OCI-M1 (cell line): ENCODE results near the gene TNRC6A.
"Not testable (repeated sequence)": the region's sequence is repeated elsewhere in the genome, so short reads cannot be mapped to it uniquely, and the experiment has no call there.

Experiments
- DNase-seq: peaks from one replicate; lab custom pipeline; 2025; lab: John Stamatoyannopoulos, UW

Gene TNRC6A

GRCh38 chr16:24845726-24846547, 116.5 kb downstream of the TNRC6A start, which contains the start of gene SLC5A11:
TSS of gene SLC5A11 (plus strand) at chr16:24845963. CDS start at chr16:24858644, 12,681 bp downstream.
- no peak for DNase-seq

GRCh38 chr16:24846548-24847357, 117.3 kb downstream of the TNRC6A start:
- no peak for DNase-seq

- DNase-seq = no peak
These were observed 117.9 kb downstream of the TNRC6A start for GRCh38 chr16:24847358-24847664.

GRCh38 chr16:24848065-24848464, 118.6 kb downstream of the TNRC6A start:
- DNase-seq = no peak

DNA sequence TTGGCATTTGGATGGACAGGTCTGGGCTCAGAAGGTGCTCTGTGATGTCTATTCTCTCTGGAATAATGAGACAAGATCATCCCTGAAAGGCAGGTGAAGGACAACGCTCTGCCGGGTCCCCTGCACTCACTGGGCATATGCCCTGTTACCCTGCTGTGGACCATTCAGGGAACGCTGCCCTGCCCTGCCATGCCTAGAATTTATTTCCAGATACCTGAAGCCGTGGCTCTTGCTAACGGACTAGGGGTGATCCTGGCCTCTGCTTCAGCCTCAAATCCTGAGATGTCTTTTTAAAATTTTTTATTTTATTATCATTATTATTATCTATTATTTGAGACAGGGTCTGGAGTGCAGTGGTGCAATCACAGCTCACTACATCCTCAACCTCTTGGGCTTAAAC, 120.2 kb downstream of the TNRC6A start:
- no peak for DNase-seq

DNA sequence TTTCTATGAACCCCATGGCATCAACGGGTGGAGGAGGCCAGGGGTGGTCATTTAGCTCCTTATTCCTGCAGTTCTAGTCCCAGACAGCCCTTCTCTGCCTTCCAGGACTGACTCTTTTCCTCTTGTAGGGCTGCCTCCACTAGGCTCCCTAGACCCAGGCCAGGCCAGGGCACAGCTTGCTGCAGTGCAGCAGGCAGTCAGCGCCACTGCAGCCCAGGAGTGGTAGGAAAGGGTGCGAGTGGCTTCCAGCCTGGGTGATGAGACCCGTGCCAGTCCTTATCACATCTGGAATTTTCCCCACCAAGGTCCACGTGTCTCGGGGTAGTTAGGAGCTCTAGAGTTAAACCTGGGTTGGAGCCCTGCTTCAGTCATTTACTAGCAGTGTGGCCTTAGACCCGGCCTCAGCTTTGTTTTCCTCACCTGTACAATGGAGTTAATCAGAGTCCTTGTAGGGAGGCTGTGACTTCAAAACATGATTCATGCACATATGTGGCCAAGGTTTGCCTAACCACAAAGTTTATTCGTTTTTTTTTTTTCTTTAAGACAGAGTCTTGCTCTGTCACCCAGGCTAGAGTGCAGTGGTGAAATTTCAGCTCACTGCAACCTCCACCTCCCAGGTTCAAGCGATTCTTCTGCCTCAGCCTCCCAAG, 121.0 kb downstream of the TNRC6A start:
- no peak for DNase-seq

- DNase-seq = no peak
These were observed 122.2 kb downstream of the TNRC6A start for GRCh38 chr16:24851700-24852099.

DNA sequence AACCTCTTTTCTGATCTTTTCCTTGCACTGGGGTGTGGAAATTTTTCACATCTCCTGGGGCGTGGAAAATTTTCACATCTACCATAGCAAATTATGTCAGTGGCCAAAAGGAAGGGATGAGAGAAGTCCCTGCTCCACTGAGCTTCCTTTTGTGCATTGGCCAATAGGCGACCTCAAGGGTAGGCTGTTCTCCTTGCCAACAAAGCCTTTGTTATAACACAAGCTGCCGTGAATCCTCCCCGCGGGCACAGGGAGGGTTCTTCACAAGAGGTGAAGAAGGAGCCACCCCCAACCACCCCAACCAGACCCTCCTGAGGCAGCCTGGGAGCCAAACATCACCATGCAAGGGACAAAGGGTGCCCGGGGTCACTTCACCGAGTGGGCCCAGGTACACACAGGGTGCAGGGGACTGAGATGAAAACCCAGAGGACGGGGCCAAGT, 122.8 kb downstream of the TNRC6A start:
- DNase-seq = no peak

DNA sequence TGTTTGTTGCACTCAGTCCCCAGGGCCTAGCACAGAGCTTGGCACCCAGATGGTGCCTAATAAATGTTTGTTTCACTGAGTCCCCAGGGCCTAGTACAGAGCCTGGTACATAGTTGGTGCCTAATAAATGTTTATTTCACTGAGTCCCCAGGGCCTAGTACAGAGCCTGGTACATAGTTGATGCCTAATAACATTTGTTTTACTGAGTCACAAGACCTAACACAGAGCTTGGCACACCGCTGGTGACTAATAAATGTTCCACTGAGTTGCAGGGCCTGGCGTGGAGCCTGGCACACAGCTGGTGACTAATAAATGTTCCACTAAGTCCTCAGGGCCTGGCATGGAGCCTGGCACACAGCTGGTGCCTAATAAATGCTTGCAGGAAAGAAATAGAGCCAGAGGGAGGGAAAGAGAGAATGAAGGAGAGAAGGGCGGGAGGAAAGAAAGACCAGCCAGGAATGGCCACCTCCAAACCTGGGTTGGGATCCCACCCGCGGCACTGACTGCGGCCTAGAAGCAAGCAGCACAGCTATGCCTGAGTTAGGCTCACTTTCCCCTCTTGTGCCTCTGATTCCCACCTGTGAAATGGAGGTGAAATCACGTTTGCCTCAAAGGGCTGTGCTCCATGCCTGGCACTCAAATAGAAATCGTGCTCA, 123.8 kb downstream of the TNRC6A start:
- no peak for DNase-seq

GRCh38 chr16:24853830-24854229, 124.4 kb downstream of the TNRC6A start:
- DNase-seq = no peak

DNA sequence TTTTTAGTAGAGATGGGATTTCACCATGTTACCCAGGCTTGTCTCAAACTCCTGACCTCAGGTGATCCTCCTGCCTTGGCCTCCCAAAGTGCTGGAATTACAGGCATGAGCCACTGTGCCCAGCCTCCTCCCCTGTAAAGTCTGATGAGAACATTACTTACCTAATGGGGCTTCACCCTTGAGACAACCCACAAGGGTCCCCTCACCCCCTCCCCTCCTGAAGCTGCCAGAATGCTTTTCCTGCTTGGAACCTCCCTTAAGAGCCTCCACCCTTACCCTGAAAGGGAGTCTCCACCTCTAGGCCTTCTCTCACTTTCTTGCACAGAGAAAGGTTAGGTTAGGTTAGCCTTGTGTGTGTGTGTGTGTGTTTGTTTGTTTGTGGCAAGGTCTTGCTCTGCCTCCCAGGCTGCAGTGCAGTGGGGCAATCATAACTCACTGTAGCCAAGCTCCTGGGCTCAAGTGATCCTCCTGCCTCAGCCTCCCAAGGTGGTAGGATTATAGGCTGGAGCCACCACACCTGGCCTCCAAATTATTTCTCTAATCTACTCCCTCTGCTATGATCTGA, 125.2 kb downstream of the TNRC6A start:
- DNase-seq = no peak

- no peak for DNase-seq
These were observed 126.2 kb downstream of the TNRC6A start for GRCh38 chr16:24855678-24856077.

DNA sequence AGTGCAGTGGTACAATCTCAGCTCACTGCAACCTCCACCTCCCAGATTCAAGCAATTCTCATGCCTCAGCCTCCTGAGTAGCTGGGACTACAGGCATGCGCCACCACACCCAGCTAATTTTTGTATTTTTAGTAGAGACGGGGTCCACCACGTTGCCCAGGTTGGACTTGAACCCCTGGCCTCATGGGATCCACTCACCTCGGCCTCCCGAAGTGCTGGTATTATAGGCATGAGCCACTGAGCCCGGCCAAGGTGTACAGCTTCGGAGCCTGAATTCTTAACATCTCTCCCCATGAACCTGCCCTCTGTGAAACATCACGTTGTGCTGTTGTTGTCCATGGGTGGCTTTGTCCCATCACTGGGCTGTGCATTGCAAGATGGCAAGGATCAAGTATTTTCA, 127.4 kb downstream of the TNRC6A start:
- not testable (repeated sequence) for DNase-seq

DNA sequence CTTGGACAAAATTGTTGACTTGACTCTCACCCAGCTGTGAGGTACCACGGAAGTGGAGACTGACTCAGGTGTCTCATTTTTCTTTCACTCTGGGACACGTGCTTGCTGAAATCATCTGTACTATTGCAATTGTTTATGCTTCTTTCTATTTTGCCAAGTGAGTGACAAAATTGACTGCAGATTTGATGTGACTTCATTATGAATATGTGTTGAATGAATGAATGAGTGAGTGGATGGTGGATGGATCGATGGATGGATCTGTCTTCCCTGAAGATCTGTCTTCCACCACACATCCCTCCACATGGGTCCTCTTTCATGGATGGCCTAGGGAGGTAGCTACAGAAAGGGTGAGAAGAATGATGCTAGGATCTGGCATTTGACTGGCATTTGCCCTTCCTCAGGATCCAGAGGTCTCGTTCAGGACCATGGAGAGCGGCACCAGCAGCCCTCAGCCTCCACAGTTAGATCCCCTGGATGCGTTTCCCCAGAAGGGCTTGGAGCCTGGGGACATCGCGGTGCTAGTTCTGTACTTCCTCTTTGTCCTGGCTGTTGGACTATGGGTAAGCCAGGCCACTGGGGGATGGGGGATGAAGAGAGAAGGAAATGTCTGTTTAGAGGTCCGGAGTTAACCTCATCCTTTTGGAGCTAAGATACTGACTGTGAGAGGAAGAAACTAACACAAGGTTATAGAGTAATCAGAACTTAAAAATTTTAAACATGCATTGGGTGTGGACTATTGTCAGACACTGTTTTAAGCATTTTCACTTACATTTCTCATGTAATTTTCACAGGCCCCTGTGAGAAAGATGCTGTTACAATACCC, 129.0 kb downstream of the TNRC6A start:
- peak; percentile 79 for DNase-seq

DNA sequence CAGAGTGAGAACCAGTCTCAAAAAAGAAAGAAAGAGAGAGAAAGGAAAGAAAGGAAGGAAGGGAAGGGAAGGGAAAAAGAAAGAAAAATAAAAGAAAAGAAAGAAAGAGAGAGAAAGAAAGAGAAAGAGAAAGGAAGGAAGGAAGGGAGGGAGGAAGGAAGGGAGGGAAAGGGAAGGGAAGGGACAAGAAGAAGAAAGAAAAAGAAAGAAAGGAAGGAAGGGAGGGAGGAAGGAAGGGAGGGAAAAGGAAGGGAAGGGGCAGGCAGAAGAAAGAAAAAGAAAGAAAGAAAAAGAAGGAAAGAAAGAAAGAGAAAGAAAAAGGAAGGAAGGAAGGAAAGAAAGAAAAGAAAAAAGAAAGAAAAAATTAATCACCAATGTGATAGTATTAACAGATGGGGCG, 132.0 kb downstream of the TNRC6A start:
- DNase-seq = no peak

GRCh38 chr16:24863582-24864437, 134.4 kb downstream of the TNRC6A start:
- no peak for DNase-seq

DNA sequence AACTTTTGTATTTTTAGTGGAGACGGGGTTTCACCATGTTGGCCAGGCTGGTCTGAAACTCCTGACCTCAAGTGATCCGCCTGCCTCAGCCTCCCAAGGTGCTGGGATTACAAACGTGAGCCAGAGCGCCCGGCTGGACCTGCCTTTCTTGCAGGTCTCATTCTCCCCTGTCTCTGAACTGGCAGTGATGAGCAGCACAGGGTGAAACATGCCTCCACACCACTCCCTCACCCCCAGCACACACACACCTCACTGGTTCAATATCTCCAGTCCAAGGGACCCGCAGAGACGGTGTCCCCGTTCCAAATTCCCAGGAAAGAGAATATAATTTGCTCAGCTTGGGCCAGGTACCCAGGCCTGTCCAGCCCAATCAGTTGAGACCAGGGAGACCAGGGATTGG, 139.6 kb downstream of the TNRC6A start:
- DNase-seq = no peak

DNA sequence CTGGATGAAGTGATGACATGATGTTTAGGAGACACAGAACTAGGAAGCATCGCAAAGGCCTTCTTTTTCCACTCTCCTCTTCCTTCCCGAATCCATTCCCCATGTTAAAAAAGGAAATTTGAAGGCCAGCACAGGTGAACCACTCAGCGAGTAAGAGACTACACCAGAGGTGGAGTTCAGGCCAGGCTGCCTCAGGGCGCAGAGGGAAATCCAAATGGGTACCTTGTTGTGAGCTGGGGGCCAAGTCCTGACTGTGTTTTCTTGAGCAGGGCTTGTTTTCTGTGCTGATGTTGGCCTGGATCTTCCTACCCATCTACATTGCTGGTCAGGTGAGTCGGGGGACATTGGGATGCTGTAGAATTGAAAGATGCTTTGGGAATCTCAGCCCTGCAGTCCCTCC, 142.4 kb downstream of the TNRC6A start:
- DNase-seq = no peak

DNA sequence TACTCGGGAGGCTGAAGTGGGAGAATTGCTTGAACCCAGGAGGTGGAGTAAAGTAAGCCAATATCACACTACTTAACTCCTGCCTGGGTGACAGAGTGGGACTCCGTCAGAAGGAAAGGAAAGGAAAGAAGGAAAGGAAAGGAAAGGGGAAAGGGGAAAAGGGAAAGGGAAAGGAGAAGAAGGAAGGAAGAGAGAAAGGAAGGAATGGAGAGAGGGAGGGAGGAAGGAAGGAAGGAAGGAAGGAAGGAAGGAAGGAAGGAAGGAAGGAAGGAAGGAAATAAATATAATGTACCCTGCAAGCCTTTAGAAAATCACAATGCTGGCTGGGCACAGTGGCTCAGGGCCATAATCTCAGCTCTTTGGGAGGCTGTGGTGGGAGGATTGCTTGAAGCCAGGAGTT, 143.6 kb downstream of the TNRC6A start:
- no peak for DNase-seq

DNA sequence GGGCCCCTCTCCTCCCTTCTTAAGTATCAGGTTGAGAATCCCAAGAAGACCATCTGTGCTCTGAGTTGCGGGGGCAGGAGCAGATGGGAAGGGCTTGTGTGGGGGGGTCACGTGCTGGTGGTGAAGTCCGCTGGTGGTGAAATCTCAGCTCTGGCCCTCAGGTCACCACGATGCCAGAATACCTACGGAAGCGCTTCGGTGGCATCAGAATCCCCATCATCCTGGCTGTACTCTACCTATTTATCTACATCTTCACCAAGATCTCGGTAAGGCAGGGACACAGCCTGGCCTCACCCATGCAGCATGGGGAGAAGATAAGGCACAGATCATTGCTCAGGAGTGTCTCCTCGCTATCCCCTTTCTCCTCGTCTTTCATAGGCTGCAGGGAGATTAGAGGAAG, 146.0 kb downstream of the TNRC6A start:
- DNase-seq = no peak
